Measurements from ENCODE around the gene ENAH.

ENAH gene

GRCh38 chr1:225453797-225454648 is 198.9 kb downstream of the ENAH start:
- Histone ChIP-seq H3K9ac (ENCODE audit: low read length) (no peak overlapping the region), H3K4me3 (ENCODE audit: low read length) (no peak overlapping the region), H3K27me3 (ENCODE audit: control insufficient read depth, insufficient read depth, low read length) (no peaks in the 10 kb centered on the region), H3K4me1 (ENCODE audit: control insufficient read depth, insufficient read depth, low read length) (peaks cover 27% of the 10 kb centered on the region), H3K36me3 (ENCODE audit: control insufficient read depth, insufficient read depth, low read length) (no peaks in the 10 kb centered on the region), H3K9me3 (ENCODE audit: control insufficient read depth, low read length) (no peaks in the 10 kb centered on the region)

- no peak overlapping the region for H3K9ac ChIP-seq (ENCODE audit: low read length)
- no peaks in the 10 kb centered on the region for H3K9me3 ChIP-seq (ENCODE audit: control insufficient read depth, low read length)
- H3K4me3 ChIP-seq (ENCODE audit: low read length) = no peak overlapping the region
- no peaks in the 10 kb centered on the region for H3K36me3 ChIP-seq (ENCODE audit: control insufficient read depth, insufficient read depth, low read length)
- H3K4me1 ChIP-seq (ENCODE audit: control insufficient read depth, insufficient read depth, low read length) = peaks cover 45% of the 10 kb centered on the region
- H3K27me3 ChIP-seq (ENCODE audit: control insufficient read depth, insufficient read depth, low read length) = no peaks in the 10 kb centered on the region
Measured at GRCh38 chr1:225451840-225452515, 200.9 kb downstream of the ENAH start.

- Histone ChIP-seq H3K36me3 (ENCODE audit: control insufficient read depth, insufficient read depth, low read length) (no peaks in the 10 kb centered on the region), H3K9ac (ENCODE audit: low read length) (no peak overlapping the region), H3K27me3 (ENCODE audit: control insufficient read depth, insufficient read depth, low read length) (no peaks in the 10 kb centered on the region), H3K4me3 (ENCODE audit: low read length) (no peak overlapping the region), H3K4me1 (ENCODE audit: control insufficient read depth, insufficient read depth, low read length) (peaks cover 51% of the 10 kb centered on the region), H3K9me3 (ENCODE audit: control insufficient read depth, low read length) (no peaks in the 10 kb centered on the region)
Measured at GRCh38 chr1:225451340-225451739, 201.6 kb downstream of the ENAH start.

- Histone ChIP-seq H3K36me3 (ENCODE audit: control insufficient read depth, insufficient read depth, low read length) (no peaks in the 10 kb centered on the region), H3K9ac (ENCODE audit: low read length) (no peak overlapping the region), H3K4me1 (ENCODE audit: control insufficient read depth, insufficient read depth, low read length) (peaks cover 58% of the 10 kb centered on the region), H3K27me3 (ENCODE audit: control insufficient read depth, insufficient read depth, low read length) (no peaks in the 10 kb centered on the region), H3K9me3 (ENCODE audit: control insufficient read depth, low read length) (no peaks in the 10 kb centered on the region), H3K4me3 (ENCODE audit: low read length) (no peak overlapping the region)
Measured at GRCh38 chr1:225450491-225451191, 202.3 kb downstream of the ENAH start.

DNA sequence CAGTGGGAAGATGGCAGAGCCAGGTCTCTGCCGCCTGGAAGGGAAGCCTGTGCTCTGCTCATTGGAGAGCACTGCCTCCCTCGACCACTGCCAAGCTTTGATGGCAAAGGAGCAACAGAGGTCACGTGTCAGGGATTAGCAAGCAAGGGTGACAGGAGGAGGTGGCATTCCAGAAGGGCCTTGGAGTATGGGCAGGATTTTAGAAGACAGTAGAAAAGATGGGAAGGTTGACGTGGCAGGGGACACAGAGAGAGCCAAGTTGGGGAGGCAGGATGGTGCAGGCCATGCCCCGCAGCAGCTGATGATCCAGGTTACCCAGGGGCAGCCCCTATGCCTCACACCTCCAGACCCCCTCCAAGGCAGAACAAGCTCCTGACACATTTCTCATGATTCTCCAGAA is 203.1 kb downstream of the ENAH start:
- Histone ChIP-seq H3K9ac (ENCODE audit: low read length) (no peak overlapping the region), H3K4me3 (ENCODE audit: low read length) (no peak overlapping the region), H3K27me3 (ENCODE audit: control insufficient read depth, insufficient read depth, low read length) (no peaks in the 10 kb centered on the region), H3K4me1 (ENCODE audit: control insufficient read depth, insufficient read depth, low read length) (peaks cover 57% of the 10 kb centered on the region), H3K36me3 (ENCODE audit: control insufficient read depth, insufficient read depth, low read length) (no peaks in the 10 kb centered on the region), H3K9me3 (ENCODE audit: control insufficient read depth, low read length) (no peaks in the 10 kb centered on the region)

GRCh38 chr1:225449261-225449660 is 203.7 kb downstream of the ENAH start:
- H3K4me1 ChIP-seq (ENCODE audit: control insufficient read depth, insufficient read depth, low read length) = peaks cover 52% of the 10 kb centered on the region
- no peaks in the 10 kb centered on the region for H3K9me3 ChIP-seq (ENCODE audit: control insufficient read depth, low read length)
- no peak overlapping the region for H3K4me3 ChIP-seq (ENCODE audit: low read length)
- H3K36me3 ChIP-seq (ENCODE audit: control insufficient read depth, insufficient read depth, low read length) = no peaks in the 10 kb centered on the region
- H3K9ac ChIP-seq (ENCODE audit: low read length) = no peak overlapping the region
- H3K27me3 ChIP-seq (ENCODE audit: control insufficient read depth, insufficient read depth, low read length) = no peaks in the 10 kb centered on the region

DNA sequence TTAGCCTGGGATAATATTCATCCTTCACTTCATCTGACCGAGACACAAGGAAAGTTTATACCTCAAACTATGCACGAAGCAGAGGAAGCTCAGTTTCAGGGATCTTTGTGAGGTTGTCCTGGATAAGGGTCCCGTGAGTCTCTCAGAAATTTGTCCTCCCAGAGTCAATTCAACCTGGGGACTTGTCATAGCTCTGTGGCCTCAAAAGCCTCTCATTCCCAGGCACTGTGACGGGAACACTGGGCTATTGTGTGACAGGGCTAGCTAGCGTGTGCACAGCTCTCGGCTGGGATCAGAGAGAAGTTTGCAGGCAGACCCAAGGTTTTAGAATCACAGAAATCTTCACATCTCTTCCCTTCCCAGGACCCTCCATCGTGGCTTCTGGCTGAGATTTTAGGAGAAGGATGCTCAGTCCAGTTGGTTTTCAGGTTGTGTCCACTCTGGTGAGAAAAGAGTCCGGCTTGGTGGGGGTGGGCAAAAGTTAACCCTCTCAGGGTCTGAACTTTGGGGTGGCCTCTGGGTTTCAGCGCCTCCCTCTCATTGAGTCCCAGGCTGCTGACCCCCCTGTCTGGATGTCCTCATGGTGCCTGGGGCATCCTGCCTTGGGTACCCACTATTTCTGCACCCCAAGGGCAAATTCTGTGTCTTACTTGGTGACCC is 204.6 kb downstream of the ENAH start:
- Histone ChIP-seq H3K4me3 (ENCODE audit: low read length) (no peak overlapping the region), H3K36me3 (ENCODE audit: control insufficient read depth, insufficient read depth, low read length) (no peaks in the 10 kb centered on the region), H3K9me3 (ENCODE audit: control insufficient read depth, low read length) (no peaks in the 10 kb centered on the region), H3K4me1 (ENCODE audit: control insufficient read depth, insufficient read depth, low read length) (peaks cover 45% of the 10 kb centered on the region), H3K27me3 (ENCODE audit: control insufficient read depth, insufficient read depth, low read length) (no peaks in the 10 kb centered on the region), H3K9ac (ENCODE audit: low read length) (peak overlapping the region; percentile 46)

- Histone ChIP-seq H3K36me3 (ENCODE audit: control insufficient read depth, insufficient read depth, low read length) (no peaks in the 10 kb centered on the region), H3K9me3 (ENCODE audit: control insufficient read depth, low read length) (no peaks in the 10 kb centered on the region), H3K4me1 (ENCODE audit: control insufficient read depth, insufficient read depth, low read length) (peaks cover 50% of the 10 kb centered on the region), H3K4me3 (ENCODE audit: low read length) (no peak overlapping the region), H3K9ac (ENCODE audit: low read length) (no peak overlapping the region), H3K27me3 (ENCODE audit: control insufficient read depth, insufficient read depth, low read length) (no peaks in the 10 kb centered on the region)
Measured at GRCh38 chr1:225447650-225448089, 205.3 kb downstream of the ENAH start.

DNA sequence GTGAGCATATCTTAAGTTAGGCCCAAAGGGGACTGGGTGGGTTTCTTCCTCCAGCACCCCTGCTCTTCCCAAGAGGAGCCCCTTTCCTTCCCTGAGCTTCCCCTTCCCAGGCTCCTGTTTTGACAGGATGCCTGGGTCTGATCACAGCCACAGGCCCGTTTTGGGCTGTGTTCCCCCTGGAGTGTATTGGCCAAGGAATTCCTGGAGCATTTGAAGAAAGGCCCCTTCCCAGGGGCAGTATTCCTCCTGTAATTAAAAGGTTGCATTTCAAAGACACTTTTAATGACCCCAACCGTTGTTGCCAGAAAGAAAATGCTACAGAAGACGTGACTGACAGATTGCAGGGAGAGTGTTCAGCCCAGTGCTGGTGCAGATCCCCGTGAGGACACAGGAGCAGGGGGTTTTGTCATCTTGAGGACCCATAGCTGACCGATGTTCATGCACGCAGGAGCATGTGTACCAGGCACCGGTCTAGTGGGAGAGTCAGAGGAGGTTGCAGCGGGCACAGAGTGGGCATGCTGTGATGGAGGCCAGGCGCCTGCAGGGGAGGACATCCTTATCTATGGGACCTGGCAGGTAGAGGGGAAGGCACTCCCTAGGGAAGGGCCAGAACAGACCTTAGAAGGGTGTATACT is 205.8 kb downstream of the ENAH start:
- H3K4me3 ChIP-seq (ENCODE audit: low read length) = no peak overlapping the region
- H3K36me3 ChIP-seq (ENCODE audit: control insufficient read depth, insufficient read depth, low read length) = no peaks in the 10 kb centered on the region
- no peaks in the 10 kb centered on the region for H3K27me3 ChIP-seq (ENCODE audit: control insufficient read depth, insufficient read depth, low read length)
- peaks cover 55% of the 10 kb centered on the region for H3K4me1 ChIP-seq (ENCODE audit: control insufficient read depth, insufficient read depth, low read length)
- no peaks in the 10 kb centered on the region for H3K9me3 ChIP-seq (ENCODE audit: control insufficient read depth, low read length)
- peak overlapping the region; percentile 36 for H3K9ac ChIP-seq (ENCODE audit: low read length)

DNA sequence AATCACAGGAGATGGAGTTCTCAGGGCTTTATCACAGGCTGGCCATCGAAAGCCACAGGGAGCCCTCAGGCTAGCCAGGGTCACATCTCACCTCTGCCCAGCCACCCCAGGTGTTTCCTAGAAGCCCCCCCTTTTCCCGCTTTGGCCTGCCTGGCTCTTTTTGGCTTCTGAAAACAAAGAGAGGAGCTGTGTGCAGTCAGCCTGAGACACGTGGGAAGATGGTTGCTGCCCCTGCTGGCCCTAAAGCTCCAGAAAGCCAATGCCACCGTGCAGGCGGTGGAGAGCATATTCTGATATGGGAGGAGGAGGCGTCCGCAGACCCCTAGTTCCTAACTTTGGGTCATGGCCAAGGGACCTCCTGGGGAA is 206.3 kb downstream of the ENAH start:
- no peak overlapping the region for H3K4me3 ChIP-seq (ENCODE audit: low read length)
- H3K4me1 ChIP-seq (ENCODE audit: control insufficient read depth, insufficient read depth, low read length) = peaks cover 60% of the 10 kb centered on the region
- peak overlapping the region; percentile 36 for H3K9ac ChIP-seq (ENCODE audit: low read length)
- no peaks in the 10 kb centered on the region for H3K27me3 ChIP-seq (ENCODE audit: control insufficient read depth, insufficient read depth, low read length)
- no peaks in the 10 kb centered on the region for H3K36me3 ChIP-seq (ENCODE audit: control insufficient read depth, insufficient read depth, low read length)
- no peaks in the 10 kb centered on the region for H3K9me3 ChIP-seq (ENCODE audit: control insufficient read depth, low read length)
